K562 (cell line): ENCODE results near the gene OLFML1.

Experiments
- CREB1 ChIP-seq, 2 experiments: sonication (generic) in 1 of 2; formaldehyde crosslinking in 1 of 2; IDR thresholded peaks; 2 replicates each; pipeline versions ENCODE4 v1.6.1 to v1.8.0; 2012 to 2022; ENCODE audit warnings: inconsistent platforms in 1 of 2, mild to moderate bottlenecking in 1 of 2, missing genetic modification reagents in 1 of 2, moderate library complexity in 1 of 2
- CTCF ChIP-seq, 3 experiments: IDR thresholded peaks in 2 of 3; conservative IDR thresholded peaks in 1 of 3; 2 replicates each; pipeline ENCODE4 v1.5.1; 2011 to 2012; ENCODE audit warnings: low read length in 3 of 3, mild to moderate bottlenecking in 3 of 3, control low read depth in 2 of 3, improper control_type of control experiment in 1 of 3, inconsistent platforms in 1 of 3, low read depth in 1 of 3, mixed read lengths in 1 of 3, moderate library complexity in 1 of 3; ENCODE audit not compliant: insufficient read depth in 2 of 3
- MLX ChIP-seq, 2 experiments: fragments of 450-650 bp in 1 of 2; sonication (generic) in 1 of 2; formaldehyde crosslinking; conservative IDR thresholded peaks; 2 replicates each; pipeline versions ENCODE4 v1.4.0 to v1.8.1; 2020 to 2022; ENCODE audit warnings: mild to moderate bottlenecking in 1 of 2, missing genetic modification reagents in 1 of 2
- NFATC3 ChIP-seq: fragments of 450-650 bp; IDR thresholded peaks from 2 replicates; pipeline ENCODE4 v1.6.1; 2017; ENCODE audit warnings: mild to moderate bottlenecking
- ZNF668 ChIP-seq: fragments of 250-450 bp; sonication (Bioruptor Pico); IDR thresholded peaks from 2 replicates; pipeline ENCODE4 v1.8.0; 2022; ENCODE audit warnings: mild to moderate bottlenecking, inconsistent platforms

GRCh38 chr11:7486098-7486780 lies 933 bp downstream of the OLFML1 start:
- no peak for TF ChIP-seq ZNF668 (CRISPR knock-in tag)
- TF ChIP-seq NFATC3: no peak
- TF ChIP-seq CTCF (IDR thresholded peaks at IDR 0.05 in 2 of 3, conservative IDR thresholded peaks at IDR 0.05 in 1 of 3; ENCODE audit: insufficient read depth in 2 of 3, low read depth in 1 of 3, low read length in 3 of 3): no peak
- no peak for TF ChIP-seq MLX (CRISPR knock-in tag; conservative IDR thresholded peaks at IDR 0.05)
- no peak for TF ChIP-seq CREB1 (IDR thresholded peaks at IDR 0.05)
- TF ChIP-seq CREB1 (CRISPR knock-in tag; IDR thresholded peaks at IDR 0.05): no peak
